HG02763 (cell line): ENCODE results near the gene LZTS2.
A peak's percentile ranks its signal among the peaks of the same experiment; 100 is the strongest.

ENCODE experiments used
- ATAC-seq: cut with Tn5 transposase; IDR thresholded peaks from one replicate; pipeline ENCODE4 v1.9.1; 2021; ENCODE audit warnings: mild to moderate bottlenecking, moderate library complexity; ENCODE audit not compliant: unreplicated experiment

Gene LZTS2

GRCh38 chr10:101047961-101048892, 48.6 kb downstream of the LZTS2 start:
- no peak for ATAC-seq

GRCh38 chr10:101050208-101051069, 50.8 kb downstream of the LZTS2 start:
- ATAC-seq = peak; percentile 66

- no peak for ATAC-seq
These were observed 52.7 kb downstream of the LZTS2 start for GRCh38 chr10:101052285-101052684.

GRCh38 chr10:101053516-101053915, 53.9 kb downstream of the LZTS2 start:
- ATAC-seq = no peak

- no peak for ATAC-seq
These were observed 54.7 kb downstream of the LZTS2 start for GRCh38 chr10:101054351-101054750.

GRCh38 chr10:101054876-101055275, 55.3 kb downstream of the LZTS2 start:
- ATAC-seq = no peak

GRCh38 chr10:101055411-101055810, 55.8 kb downstream of the LZTS2 start:
- ATAC-seq = no peak

- no peak for ATAC-seq
These were observed 57.0 kb downstream of the LZTS2 start for GRCh38 chr10:101056365-101057151.
